G401 (cell line): ENCODE results near the gene KIAA0319L. TPM values are rescaled to one million over a fixed set of nuclear protein-coding genes. Genes with fewer than 3 reads are reported as not detected.
A peak's percentile ranks its signal among the peaks of the same experiment; 100 is the strongest.

Experiments
- DNase-seq: peaks from one replicate; pipeline ENCODE4 v3.0.0-alpha.2; 2015; ENCODE audit warnings: low spot score
- in situ Hi-C: cut with HindIII; loops from 2 replicates; pipeline ENCODE4 v1.10.0; 2016; ENCODE audit warnings: low sequenced_read_pairs, mixed read lengths
- total RNA-seq: library from RNA; depleted of rRNA; stranded (reverse); fragments of >200 nt; shearing (Covaris generic); gene quantifications from 2 replicates; pipeline ENCODE4 v1.2.3, GENCODE V29; 2014

KIAA0319L gene
- total RNA-seq, 1 experiment from 2014 or later = 31.1 TPM

DNA sequence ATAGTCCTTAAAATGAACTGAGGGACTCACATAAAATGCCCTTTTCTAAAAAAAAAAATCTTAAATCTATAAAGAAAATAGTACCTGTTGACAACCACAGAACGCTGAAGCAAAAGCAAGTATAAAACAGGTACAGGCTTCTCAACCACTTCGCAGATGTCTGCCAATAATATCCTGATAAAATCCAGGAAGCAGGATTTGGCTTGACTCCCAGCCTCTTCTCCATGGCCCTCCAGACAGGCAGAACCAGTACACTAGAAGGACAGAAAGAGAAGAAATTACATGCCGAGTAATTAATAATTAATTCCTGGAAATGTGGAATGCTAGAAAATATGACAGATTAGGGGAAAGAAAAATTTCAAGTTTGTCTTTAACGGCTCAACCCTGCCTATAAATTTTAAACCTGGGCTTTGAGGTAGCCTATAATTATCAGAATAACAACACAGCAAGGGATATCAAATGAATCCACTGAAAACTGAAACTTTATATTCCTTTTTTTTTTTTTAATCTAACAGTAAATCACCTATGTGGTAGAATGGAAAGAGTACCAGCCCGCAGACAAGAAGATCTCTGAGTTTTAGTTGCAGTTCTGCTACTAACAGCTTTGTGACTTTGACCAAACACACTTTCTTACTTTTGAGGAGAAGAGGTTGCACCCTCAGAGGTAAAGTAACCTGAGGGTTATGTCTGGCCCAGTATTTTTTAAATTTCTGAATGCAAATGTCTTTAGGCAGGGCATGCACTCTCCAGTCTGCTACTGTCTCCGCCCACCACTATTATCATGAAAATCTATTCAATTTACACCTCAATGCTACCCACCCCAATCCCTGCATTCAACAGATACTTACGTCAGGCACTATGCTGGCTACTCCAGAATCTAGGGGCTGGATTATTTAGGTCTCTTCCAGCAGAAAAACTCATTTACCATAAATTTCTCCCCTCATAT lies 2.7 kb downstream of the KIAA0319L start:
- in situ Hi-C loops = no loop called here
- DNase-seq = peak; percentile 78

DNA sequence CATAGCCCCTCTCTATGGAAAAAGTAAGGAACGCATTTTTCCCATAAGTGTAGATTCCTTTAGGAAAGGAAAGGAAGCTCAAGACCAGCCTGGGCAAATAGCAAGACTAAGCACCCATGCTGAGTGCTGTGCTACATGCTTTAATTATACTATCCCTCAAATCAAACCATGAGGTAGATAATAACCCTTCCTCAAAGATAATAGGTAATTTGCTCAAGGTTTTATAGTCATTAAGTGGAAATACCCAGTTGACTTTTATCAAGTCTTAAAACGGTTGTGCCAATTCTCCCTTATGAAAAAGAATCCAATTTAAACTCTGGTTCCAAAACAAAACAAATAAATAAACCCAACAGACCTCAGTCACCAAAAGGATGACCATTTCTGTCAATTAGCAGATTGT lies 3.4 kb downstream of the KIAA0319L start:
- no peak for DNase-seq
- in situ Hi-C loops = no loop called here

DNA sequence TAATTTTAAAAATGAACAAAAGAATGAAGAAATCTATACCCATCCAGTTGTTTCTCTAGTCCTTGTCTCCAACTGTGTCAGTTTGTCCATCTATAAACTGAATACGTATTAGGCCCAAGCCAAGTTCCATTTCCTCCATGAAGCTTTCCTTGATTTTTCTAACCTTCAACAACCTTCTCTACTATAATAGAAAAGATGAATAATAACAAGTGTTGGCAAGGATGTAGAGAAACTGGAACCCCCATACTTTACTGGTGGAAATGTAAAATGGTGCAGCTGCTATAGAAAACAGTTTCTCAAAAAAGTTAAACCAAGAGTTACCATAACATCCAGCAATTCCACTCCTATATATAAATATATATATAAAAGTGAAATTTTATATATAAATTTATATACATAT lies 10.6 kb downstream of the KIAA0319L start:
- in situ Hi-C loops = no loop called here
- DNase-seq = no peak

DNA sequence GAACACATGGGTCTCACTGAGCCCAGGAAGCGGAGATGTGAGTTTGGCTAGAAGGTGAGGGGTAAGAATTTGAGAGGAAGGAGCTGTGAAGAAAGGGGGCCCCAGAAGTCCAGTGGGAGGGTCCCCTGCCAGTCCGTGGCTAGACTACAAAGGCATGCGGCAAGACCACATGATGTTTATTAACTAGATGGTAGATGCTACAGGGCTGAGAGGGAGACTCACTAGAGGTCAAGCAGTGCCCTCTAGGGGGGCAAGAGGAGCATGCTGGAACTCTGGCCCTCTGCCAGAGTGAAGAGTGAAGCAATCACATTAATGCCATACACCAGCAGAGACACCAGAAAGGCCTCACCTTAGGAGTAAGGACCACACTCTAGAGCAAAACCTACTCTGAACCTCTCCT lies 12.2 kb downstream of the KIAA0319L start:
- in situ Hi-C loops = no loop called here
- peak; percentile 37 for DNase-seq

DNA sequence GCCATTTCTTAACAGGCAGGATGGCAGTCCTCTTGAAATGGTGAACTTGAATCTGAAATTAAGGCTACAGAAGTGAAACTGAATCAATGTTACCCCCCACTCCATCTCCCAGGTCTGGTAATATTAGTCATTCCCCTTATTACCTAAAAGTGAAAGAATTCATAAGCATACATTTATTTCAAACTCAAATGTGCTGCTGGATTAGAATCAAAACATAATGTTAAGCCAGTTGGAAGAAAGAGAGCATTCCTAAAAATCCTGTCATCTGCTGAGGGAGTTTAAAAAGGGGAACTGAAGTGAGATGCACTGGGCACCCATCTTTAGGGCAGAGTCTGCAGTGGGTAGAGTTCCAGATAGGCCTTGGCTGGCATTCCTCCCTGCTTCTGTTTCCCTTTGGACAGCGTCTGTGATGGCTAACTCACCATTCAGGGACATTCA lies 17.4 kb downstream of the KIAA0319L start:
- in situ Hi-C loops = no loop called here
- peak; percentile 52 for DNase-seq

DNA sequence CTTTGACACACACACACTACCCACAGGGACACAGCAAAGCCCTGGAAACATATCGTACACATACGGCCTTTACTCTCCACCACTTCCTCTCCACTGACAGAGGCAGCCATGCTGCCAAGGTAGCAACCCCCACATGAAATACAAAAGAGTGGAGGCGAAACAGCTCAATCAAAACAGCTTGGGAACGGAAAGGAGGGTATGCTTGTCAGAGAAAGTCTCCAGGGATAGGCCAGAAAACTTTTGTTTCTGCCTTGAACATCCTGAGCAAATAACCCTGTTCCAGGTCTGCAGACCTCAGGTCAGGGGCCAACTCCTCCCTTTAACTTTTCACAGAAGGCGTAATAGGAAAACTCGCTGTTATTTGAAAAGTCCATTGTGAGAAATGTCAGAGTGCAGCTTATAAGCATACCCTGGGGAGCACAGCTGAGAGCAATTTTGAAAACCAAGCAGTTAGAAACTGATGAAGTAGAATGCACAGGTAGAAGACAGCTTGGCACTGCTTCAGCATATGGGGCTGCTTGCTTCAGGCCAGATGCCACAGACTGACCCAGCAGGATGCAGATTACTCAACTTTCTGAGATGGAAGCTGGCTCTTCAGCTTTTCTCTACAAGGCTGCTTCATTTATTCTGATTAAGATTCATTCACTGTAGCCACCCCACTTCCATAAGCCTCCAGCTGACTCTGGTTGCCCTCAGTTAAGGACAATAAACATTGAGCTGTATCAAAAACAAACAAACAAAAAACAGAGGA lies 18.0 kb downstream of the KIAA0319L start:
- peak; percentile 68 for DNase-seq
- in situ Hi-C loops = no loop called here

DNA sequence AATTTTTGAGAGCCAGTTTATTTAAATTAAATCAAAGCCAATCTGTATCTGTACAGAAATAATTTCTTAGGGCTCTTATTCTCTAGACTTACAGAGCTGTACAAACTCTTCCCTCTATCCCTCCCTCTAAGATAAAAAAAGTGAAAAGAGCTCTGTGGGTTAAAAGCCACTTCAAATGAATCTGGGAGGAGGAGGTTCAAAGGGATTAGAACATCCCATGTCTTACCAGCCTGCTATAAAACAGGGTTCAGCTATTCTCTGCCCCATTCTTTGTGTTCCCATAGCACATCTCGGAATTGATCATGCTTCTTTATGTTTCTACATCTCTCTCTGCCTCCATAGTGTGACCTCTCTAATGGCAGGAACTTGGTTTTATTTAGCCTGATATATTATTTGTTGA lies 19.4 kb downstream of the KIAA0319L start:
- in situ Hi-C loops = no loop called here
- no peak for DNase-seq

DNA sequence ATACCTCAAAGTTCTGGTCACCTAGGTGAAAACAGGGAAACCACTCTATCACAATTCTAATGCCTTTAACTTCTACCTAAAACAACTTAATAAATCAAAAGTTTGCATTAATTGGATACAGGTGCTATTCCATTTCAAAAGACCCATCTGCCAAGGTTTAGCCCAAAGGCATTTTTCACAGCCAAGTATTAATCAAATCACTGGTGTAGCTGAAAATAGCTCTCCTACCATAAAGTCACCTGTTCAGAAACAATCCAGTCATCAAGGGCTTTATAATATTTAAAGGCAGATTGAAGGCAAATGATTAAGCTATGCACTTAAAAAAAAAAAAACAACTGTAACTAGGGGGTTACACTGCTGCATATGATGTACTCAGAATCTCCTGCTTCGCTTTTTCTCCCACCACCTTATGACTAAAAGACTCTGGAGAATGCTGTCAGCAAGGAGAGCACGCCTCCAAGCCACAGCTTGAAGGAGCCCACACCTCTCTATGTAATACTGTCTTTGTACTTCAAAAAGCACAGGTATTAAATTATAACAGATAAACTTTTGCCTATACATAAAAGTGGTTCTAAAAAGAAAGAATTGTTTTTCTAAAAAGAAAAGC lies 20.5 kb downstream of the KIAA0319L start:
- peak; percentile 61 for DNase-seq
- in situ Hi-C loops = no loop called here

DNA sequence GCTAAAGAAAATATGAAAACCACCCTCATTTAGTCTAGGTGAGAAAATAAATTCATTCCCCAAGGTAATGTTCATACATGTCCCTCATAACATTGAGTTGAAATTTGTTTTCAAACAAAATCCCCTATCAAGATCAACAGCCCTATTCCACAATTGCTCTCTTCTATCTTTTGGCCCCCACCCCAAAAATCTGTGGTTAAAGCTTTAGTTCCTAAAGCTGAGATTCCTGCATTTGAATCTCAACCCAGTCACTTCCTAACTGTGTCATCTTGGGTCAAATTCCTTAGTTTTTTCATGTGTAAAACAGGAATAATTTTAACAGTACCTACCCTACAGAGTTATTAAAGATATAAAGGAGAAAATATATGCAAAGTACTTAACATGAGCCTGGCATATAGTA lies 22.0 kb downstream of the KIAA0319L start:
- in situ Hi-C loops = no loop called here
- no peak for DNase-seq

DNA sequence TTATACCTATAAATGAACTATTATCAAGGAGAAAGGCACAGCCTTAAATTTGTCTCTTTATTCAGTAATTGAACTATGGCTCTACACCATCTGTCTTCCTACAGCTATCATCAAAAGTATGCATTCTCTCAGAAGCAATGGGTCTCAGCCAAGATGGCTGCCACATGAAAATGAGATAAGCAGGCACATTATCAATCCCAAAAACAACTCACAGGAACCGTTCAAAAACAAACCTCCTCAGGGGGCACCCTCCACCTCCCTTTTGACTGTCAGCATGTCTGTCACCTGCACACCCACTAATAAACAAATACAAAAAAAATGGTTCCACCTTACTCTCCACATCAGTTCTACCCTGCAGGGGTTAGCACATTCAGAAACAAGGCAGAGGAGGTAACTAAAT lies 23.6 kb downstream of the KIAA0319L start:
- peak; percentile 9 for DNase-seq
- in situ Hi-C loops = no loop called here

DNA sequence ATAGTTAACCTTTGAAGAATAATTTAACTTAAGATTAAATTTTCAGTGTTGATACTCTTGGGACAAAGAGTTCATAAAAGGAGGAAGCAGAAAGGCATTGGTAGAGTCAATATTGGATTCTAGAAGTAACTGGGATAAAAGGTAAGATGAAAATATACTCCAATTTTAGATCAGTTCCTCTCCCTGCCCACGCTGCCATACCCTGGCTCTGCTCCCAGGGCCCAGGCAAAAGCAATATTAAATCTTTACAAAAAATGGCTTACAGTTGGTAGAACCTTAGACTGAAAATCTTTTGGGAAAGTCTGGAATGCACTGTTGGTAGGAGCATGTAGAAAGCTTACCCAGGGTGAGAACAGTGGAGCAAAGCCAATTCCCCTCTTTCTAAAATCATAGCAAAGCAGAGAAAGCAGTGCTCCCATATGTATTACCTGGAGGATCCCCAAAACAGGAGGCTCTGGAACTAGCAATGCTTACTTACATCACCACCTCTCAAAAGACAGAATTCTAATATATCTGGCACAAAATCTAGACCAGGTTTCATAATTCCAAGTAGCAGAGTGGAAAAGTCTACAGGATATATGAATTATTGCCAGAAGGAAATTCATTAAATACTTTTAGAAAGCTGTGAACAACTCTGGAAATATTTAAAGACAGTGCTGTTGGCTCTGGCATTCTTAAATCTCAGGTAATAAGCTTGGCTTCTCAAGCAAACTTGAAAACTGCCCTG lies 24.5 kb downstream of the KIAA0319L start:
- DNase-seq = peak; percentile 72
- in situ Hi-C loops = no loop called here

DNA sequence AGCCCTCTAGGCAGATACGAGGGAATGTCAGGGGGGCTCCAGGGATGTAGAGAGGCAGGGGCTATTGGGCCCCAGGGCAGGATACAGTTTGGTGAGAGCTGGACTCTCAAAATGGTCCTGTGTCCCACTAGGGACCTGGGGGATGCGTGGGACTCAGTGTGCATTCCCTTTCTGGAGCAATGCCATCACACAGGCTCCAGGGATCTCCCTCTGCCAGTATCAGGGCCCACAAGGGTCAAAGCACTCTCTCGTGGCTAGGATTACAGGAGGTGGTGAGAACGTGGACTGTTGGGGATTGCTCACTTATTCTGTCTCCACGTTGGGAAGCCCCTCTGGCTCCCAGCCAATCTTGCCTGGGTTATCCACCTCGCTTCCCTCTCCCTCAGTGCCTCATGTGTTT lies 25.8 kb downstream of the KIAA0319L start:
- DNase-seq = no peak
- in situ Hi-C loops = no loop called here

DNA sequence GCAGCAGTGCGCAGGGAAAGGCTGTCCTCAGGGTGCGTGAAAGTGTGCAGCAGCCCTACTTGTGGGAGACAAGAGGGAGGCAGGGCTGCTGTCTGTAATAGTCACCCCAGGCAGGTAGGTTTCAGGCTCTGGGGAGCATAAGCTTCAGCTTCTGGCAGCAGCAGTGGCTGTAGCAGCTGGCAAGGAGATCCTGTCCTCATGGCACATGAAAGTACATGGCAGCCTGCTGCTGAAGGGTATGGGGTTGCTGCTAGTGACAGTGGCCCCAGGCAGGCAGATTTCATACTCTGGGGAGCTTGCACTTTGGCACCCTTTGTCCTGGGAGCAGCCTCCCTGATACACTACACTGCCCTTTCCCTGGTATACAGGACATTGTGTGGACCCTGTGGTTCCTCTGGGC lies 26.3 kb downstream of the KIAA0319L start:
- in situ Hi-C loops = no loop called here
- DNase-seq = no peak

DNA sequence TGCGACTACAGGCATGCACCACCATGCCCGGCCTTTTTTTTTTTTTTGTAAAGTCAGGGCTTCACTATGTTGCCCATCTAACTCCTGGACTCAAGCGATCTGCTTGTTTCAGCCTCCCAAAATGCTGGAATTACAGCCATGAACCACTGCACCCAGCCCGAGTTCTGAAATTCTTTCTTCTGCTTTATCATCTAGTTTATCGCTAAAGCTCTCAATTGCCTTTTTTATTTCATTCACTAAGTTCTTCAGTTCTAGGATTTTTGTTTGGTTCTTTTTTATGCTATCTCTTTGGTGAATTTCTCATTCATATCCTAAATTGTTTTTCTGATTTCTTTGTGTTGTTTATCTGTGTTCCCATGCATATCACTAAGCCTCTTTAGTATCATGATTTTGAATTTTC lies 27.0 kb downstream of the KIAA0319L start:
- DNase-seq = no peak
- in situ Hi-C loops = no loop called here

DNA sequence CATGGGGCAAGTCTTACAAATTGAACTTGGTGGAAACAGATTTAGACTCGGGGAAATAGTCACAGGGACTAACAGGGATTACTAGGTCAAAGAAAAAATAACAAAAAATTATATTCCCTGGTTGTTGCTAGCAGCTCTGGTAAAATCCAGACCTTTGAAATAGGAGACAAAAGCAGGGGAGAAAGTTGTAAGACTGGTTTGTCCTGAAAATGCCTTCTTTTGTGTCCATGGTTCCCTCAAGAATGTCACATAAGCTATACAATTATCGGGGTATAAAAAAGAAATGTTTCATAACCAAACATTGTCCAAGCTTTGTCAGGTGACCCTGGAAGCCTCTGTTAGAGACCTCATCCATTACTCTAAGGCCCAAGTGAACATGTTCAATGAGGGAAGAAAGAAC lies 33.1 kb downstream of the KIAA0319L start:
- DNase-seq = no peak
- in situ Hi-C loops = no loop called here

DNA sequence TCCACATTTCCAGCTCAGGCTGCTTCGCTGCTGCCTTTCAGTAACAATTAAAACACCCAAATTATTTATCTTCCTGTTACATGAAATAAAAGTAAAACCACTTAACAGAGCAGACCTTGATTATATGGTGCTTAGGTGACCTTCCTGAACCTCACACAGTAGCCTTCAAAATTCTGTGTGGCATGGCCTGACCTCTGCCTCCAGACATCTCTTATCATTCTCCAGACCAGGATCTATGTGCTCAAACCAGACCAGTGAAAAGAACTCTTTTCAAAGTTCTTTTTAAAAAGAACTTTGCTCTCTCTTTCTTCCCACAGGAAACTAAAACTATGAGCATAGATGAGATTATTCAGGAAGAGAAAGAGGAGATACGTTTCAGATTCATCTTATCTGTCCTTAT lies 37.8 kb downstream of the KIAA0319L start:
- in situ Hi-C loops = no loop called here
- DNase-seq = no peak

DNA sequence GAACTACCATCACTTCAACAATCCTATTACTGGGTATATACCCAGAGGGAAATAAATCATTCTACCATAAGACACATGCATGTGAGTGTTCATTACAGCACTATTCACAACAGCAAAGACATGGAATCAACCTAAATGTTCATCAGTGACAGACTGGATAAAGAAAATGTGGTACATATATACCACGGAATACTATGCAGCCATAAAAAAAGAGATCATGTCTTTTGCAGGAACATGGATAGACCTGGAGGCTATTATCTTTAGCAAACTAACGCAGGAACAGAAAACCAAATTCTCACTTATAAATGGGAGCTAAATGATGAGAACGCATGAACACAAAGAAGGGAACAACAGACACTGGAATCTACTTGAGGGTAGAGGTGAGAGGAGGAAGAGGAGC lies 39.0 kb downstream of the KIAA0319L start:
- DNase-seq = no peak
- in situ Hi-C loops = no loop called here

DNA sequence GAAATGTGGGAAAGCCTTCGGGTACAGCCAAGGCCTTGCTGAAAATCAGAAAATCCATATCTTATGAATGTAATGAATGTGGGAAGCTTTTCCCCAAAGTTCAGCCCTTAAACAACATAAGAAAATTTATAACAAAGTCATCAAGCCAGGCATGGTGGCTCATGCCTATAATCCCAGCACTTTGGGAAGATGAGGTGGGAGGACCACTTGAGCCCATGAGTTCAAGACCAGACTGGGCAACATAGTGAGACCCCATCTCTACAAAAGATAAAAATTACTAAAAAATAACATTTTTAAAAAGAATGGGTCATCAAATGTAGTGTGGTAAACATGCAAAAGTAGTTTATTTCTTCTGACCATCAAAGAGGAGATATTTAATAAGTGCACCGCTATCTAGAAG lies 45.9 kb downstream of the KIAA0319L start:
- in situ Hi-C loops = no loop called here
- no peak for DNase-seq

DNA sequence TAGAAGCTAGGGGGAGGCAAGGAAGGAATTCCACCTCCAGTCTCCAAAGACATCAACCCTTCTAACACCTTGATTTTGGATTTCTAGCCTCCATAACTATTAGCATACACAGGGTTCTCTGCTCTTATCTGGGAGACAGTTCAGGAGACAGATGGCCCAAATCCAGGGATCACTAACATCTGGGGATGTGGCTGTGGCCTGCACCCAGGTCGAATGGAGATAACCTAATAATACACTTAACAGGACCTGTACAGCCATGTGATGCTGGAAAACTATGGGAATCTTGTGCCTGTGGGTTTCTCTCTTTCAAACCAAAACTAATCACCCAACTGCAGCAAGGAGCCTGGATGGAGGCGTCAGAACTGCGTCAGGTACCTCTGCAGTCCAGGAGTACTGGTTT lies 47.6 kb downstream of the KIAA0319L start:
- no peak for DNase-seq
- in situ Hi-C loops = no loop called here
